Measurements from ENCODE around the gene ADM.

The ADM gene

GRCh38 chr11:10309163-10310093, 4.6 kb downstream of the ADM start:
- H3K9ac ChIP-seq (ENCODE audit: low read depth in 1 of 2, low read length in 2 of 2): peak overlapping the region in 1 of 2 donors; percentile 59
- H3K27me3 ChIP-seq (ENCODE audit: control insufficient read depth in 2 of 2, insufficient read depth in 2 of 2, low read length in 2 of 2): peaks cover 0 to 4% of the 10 kb centered on the region in 2 donors
- H3K27ac ChIP-seq (ENCODE audit: low read depth in 2 of 2, low read length in 2 of 2): peak overlapping the region; percentile 39 to 98
- peaks cover 38 to 49% of the 10 kb centered on the region in 2 donors for H3K4me1 ChIP-seq (ENCODE audit: control insufficient read depth in 2 of 2, insufficient read depth in 2 of 2, low read length in 2 of 2)
- H3K4me3 ChIP-seq (ENCODE audit: low read length in 2 of 2): no peak overlapping the region
- no peaks in the 10 kb centered on the region for H3K36me3 ChIP-seq (ENCODE audit: control insufficient read depth in 2 of 2, insufficient read depth in 2 of 2, low read length in 2 of 2)
- no peaks in the 10 kb centered on the region for H3K9me3 ChIP-seq (ENCODE audit: control insufficient read depth in 2 of 2, low read length in 2 of 2)

- no peak overlapping the region for H3K9ac ChIP-seq (ENCODE audit: low read depth in 1 of 2, low read length in 2 of 2)
- H3K4me1 ChIP-seq (ENCODE audit: control insufficient read depth in 2 of 2, insufficient read depth in 2 of 2, low read length in 2 of 2): peaks cover 33 to 46% of the 10 kb centered on the region in 2 donors
- H3K27ac ChIP-seq (ENCODE audit: low read depth in 2 of 2, low read length in 2 of 2): peak overlapping the region in 1 of 2 donors; percentile 98
These were observed 5.5 kb downstream of the ADM start for GRCh38 chr11:10310301-10310841.

GRCh38 chr11:10311802-10312201, 6.9 kb downstream of the ADM start:
- Histone ChIP-seq H3K4me3 (ENCODE audit: low read length in 2 of 2) (no peak overlapping the region), H3K9me3 (ENCODE audit: control insufficient read depth in 2 of 2, low read length in 2 of 2) (no peaks in the 10 kb centered on the region), H3K4me1 (ENCODE audit: control insufficient read depth in 2 of 2, insufficient read depth in 2 of 2, low read length in 2 of 2) (peaks cover 21 to 34% of the 10 kb centered on the region in 2 donors), H3K27me3 (ENCODE audit: control insufficient read depth in 2 of 2, insufficient read depth in 2 of 2, low read length in 2 of 2) (peaks cover 0 to 4% of the 10 kb centered on the region in 2 donors), H3K36me3 (ENCODE audit: control insufficient read depth in 2 of 2, insufficient read depth in 2 of 2, low read length in 2 of 2) (no peaks in the 10 kb centered on the region), H3K27ac (ENCODE audit: low read depth in 2 of 2, low read length in 2 of 2) (no peak overlapping the region), H3K9ac (ENCODE audit: low read depth in 1 of 2, low read length in 2 of 2) (no peak overlapping the region)

More at GRCh38 chr11:10310301-10310841, 5.5 kb downstream of the ADM start:
- Histone ChIP-seq H3K36me3 (ENCODE audit: control insufficient read depth in 2 of 2, insufficient read depth in 2 of 2, low read length in 2 of 2) (no peaks in the 10 kb centered on the region), H3K4me3 (ENCODE audit: low read length in 2 of 2) (no peak overlapping the region), H3K9me3 (ENCODE audit: control insufficient read depth in 2 of 2, low read length in 2 of 2) (no peaks in the 10 kb centered on the region), H3K27me3 (ENCODE audit: control insufficient read depth in 2 of 2, insufficient read depth in 2 of 2, low read length in 2 of 2) (peaks cover 0 to 4% of the 10 kb centered on the region in 2 donors)

GRCh38 chr11:10314199-10315072, 9.6 kb downstream of the ADM start:
- H3K4me3 ChIP-seq (ENCODE audit: low read length in 2 of 2): no peak overlapping the region
- no peaks in the 10 kb centered on the region for H3K9me3 ChIP-seq (ENCODE audit: control insufficient read depth in 2 of 2, low read length in 2 of 2)
- no peaks in the 10 kb centered on the region for H3K36me3 ChIP-seq (ENCODE audit: control insufficient read depth in 2 of 2, insufficient read depth in 2 of 2, low read length in 2 of 2)
- H3K9ac ChIP-seq (ENCODE audit: low read depth in 1 of 2, low read length in 2 of 2): no peak overlapping the region
- peaks cover under 1 to 2% of the 10 kb centered on the region in 2 donors for H3K27me3 ChIP-seq (ENCODE audit: control insufficient read depth in 2 of 2, insufficient read depth in 2 of 2, low read length in 2 of 2)
- peaks cover 13 to 30% of the 10 kb centered on the region in 2 donors for H3K4me1 ChIP-seq (ENCODE audit: control insufficient read depth in 2 of 2, insufficient read depth in 2 of 2, low read length in 2 of 2)
- H3K27ac ChIP-seq (ENCODE audit: low read depth in 2 of 2, low read length in 2 of 2): no peak overlapping the region

- Histone ChIP-seq H3K9me3 (ENCODE audit: control insufficient read depth in 2 of 2, low read length in 2 of 2) (no peaks in the 10 kb centered on the region), H3K36me3 (ENCODE audit: control insufficient read depth in 2 of 2, insufficient read depth in 2 of 2, low read length in 2 of 2) (no peaks in the 10 kb centered on the region), H3K9ac (ENCODE audit: low read depth in 1 of 2, low read length in 2 of 2) (no peak overlapping the region), H3K4me3 (ENCODE audit: low read length in 2 of 2) (no peak overlapping the region), H3K4me1 (ENCODE audit: control insufficient read depth in 2 of 2, insufficient read depth in 2 of 2, low read length in 2 of 2) (peaks cover 7 to 23% of the 10 kb centered on the region in 2 donors), H3K27me3 (ENCODE audit: control insufficient read depth in 2 of 2, insufficient read depth in 2 of 2, low read length in 2 of 2) (peaks cover 0 to 2% of the 10 kb centered on the region in 2 donors), H3K27ac (ENCODE audit: low read depth in 2 of 2, low read length in 2 of 2) (no peak overlapping the region)
These were observed 10.2 kb downstream of the ADM start for GRCh38 chr11:10315083-10315482.

- Histone ChIP-seq H3K27me3 (ENCODE audit: control insufficient read depth in 2 of 2, insufficient read depth in 2 of 2, low read length in 2 of 2) (peaks cover 0 to 2% of the 10 kb centered on the region in 2 donors), H3K9ac (ENCODE audit: low read depth in 1 of 2, low read length in 2 of 2) (no peak overlapping the region), H3K36me3 (ENCODE audit: control insufficient read depth in 2 of 2, insufficient read depth in 2 of 2, low read length in 2 of 2) (no peaks in the 10 kb centered on the region), H3K9me3 (ENCODE audit: control insufficient read depth in 2 of 2, low read length in 2 of 2) (no peaks in the 10 kb centered on the region), H3K4me3 (ENCODE audit: low read length in 2 of 2) (no peak overlapping the region), H3K4me1 (ENCODE audit: control insufficient read depth in 2 of 2, insufficient read depth in 2 of 2, low read length in 2 of 2) (peaks cover 7 to 17% of the 10 kb centered on the region in 2 donors), H3K27ac (ENCODE audit: low read depth in 2 of 2, low read length in 2 of 2) (peak overlapping the region; percentile 5 to 82)
These were observed 12.4 kb downstream of the ADM start for GRCh38 chr11:10317151-10317755.

GRCh38 chr11:10317776-10318526, 13.1 kb downstream of the ADM start:
- Histone ChIP-seq H3K27me3 (ENCODE audit: control insufficient read depth in 2 of 2, insufficient read depth in 2 of 2, low read length in 2 of 2) (peaks cover 0 to 2% of the 10 kb centered on the region in 2 donors), H3K9me3 (ENCODE audit: control insufficient read depth in 2 of 2, low read length in 2 of 2) (no peaks in the 10 kb centered on the region), H3K4me1 (ENCODE audit: control insufficient read depth in 2 of 2, insufficient read depth in 2 of 2, low read length in 2 of 2) (peaks cover 13 to 22% of the 10 kb centered on the region in 2 donors), H3K4me3 (ENCODE audit: low read length in 2 of 2) (no peak overlapping the region), H3K27ac (ENCODE audit: low read depth in 2 of 2, low read length in 2 of 2) (peak overlapping the region; percentile 26 to 82), H3K36me3 (ENCODE audit: control insufficient read depth in 2 of 2, insufficient read depth in 2 of 2, low read length in 2 of 2) (no peaks in the 10 kb centered on the region), H3K9ac (ENCODE audit: low read depth in 1 of 2, low read length in 2 of 2) (peak overlapping the region in 1 of 2 donors; percentile 28)

GRCh38 chr11:10318527-10318802, 13.6 kb downstream of the ADM start:
- Histone ChIP-seq H3K4me1 (ENCODE audit: control insufficient read depth in 2 of 2, insufficient read depth in 2 of 2, low read length in 2 of 2) (peaks cover 13 to 26% of the 10 kb centered on the region in 2 donors), H3K9me3 (ENCODE audit: control insufficient read depth in 2 of 2, low read length in 2 of 2) (no peaks in the 10 kb centered on the region), H3K4me3 (ENCODE audit: low read length in 2 of 2) (no peak overlapping the region), H3K36me3 (ENCODE audit: control insufficient read depth in 2 of 2, insufficient read depth in 2 of 2, low read length in 2 of 2) (no peaks in the 10 kb centered on the region), H3K27me3 (ENCODE audit: control insufficient read depth in 2 of 2, insufficient read depth in 2 of 2, low read length in 2 of 2) (peaks cover 0 to 2% of the 10 kb centered on the region in 2 donors), H3K9ac (ENCODE audit: low read depth in 1 of 2, low read length in 2 of 2) (peak overlapping the region in 1 of 2 donors; percentile 28), H3K27ac (ENCODE audit: low read depth in 2 of 2, low read length in 2 of 2) (peak overlapping the region; percentile 26 to 82)

All from mucosa of rectum (tissue), 2 donors.